CD4-positive, alpha-beta memory T cell (primary cell): ENCODE data around the gene MREG. TPM values are rescaled to one million over a fixed set of nuclear protein-coding genes. Genes with fewer than 3 reads are reported as not detected.
"Not testable (repeated sequence)": the region's sequence is repeated elsewhere in the genome, so short reads cannot be mapped to it uniquely, and the experiment has no call there.

Experiments
- CTCF ChIA-PET: fragments of 350-600 bp; sonication (Branson Sonifier 250); formaldehyde crosslinking; loops from one replicate; lab custom pipeline; 2021; ENCODE audit warnings: inconsistent platforms; ENCODE audit not compliant: partially characterized antibody; lab: Charles Lee
- POLR2A ChIA-PET: fragments of 350-600 bp; sonication (Branson Sonifier 250); formaldehyde crosslinking; loops from one replicate; lab custom pipeline; 2021; ENCODE audit not compliant: partially characterized antibody; lab: Charles Lee
- DNase-seq, 5 donors: peaks; one replicate each; pipeline versions ENCODE4 v3.0.0 to v3.0.0-alpha.2; 2020 to 2022; ENCODE audit warnings: mixed read lengths in 1 of 5
- H3K27ac ChIP-seq: one replicate; pipeline ENCODE4 v1.7.0; 2013; ENCODE audit warnings: low read depth, low read length
- H3K27me3 ChIP-seq: 2 replicates; pipeline ENCODE4 v1.7.0; 2013; ENCODE audit warnings: mild to moderate bottlenecking, low read length, moderate library complexity; ENCODE audit not compliant: insufficient read depth
- H3K36me3 ChIP-seq: 2 replicates; pipeline ENCODE4 v1.7.0; 2013; ENCODE audit warnings: mild to moderate bottlenecking, low read length, moderate library complexity; ENCODE audit not compliant: insufficient read depth
- H3K4me1 ChIP-seq: 2 replicates; pipeline ENCODE4 v1.7.0; 2013; ENCODE audit warnings: mild to moderate bottlenecking, low read length, moderate library complexity; ENCODE audit not compliant: insufficient read depth
- H3K4me3 ChIP-seq, 2 donors: one replicate each; pipeline ENCODE4 v1.7.0; 2013; ENCODE audit warnings: low read length in 2 of 2, mild to moderate bottlenecking in 1 of 2
- H3K9me3 ChIP-seq, 2 donors: one replicate each; pipeline ENCODE4 v1.7.0; 2013; ENCODE audit warnings: low read length in 2 of 2, control low read depth in 1 of 2; ENCODE audit not compliant: control insufficient read depth in 1 of 2
- H3K27ac Mint-ChIP-seq, 7 donors: one replicate each; pipeline ENCODE4 v1.8.0; 2020 to 2021; ENCODE audit warnings: mixed read lengths in 7 of 7, mild to moderate bottlenecking in 6 of 7, inconsistent platforms in 3 of 7, moderate library complexity in 3 of 7
- H3K27me3 Mint-ChIP-seq, 2 donors: one replicate each; pipeline ENCODE4 v1.8.0; 2020 to 2021; ENCODE audit warnings: mixed read lengths in 2 of 2
- H3K36me3 Mint-ChIP-seq, 2 donors: one replicate each; pipeline ENCODE4 v1.8.0; 2020 to 2021; ENCODE audit warnings: mixed read lengths in 2 of 2, inconsistent platforms in 1 of 2, mild to moderate bottlenecking in 1 of 2
- H3K4me1 Mint-ChIP-seq, 4 donors: one replicate each; pipeline ENCODE4 v1.8.0; 2020 to 2021; ENCODE audit warnings: mixed read lengths in 4 of 4, mild to moderate bottlenecking in 1 of 4
- H3K4me3 Mint-ChIP-seq, 8 donors: one replicate each; pipeline ENCODE4 v1.8.0; 2020 to 2021; ENCODE audit warnings: mixed read lengths in 8 of 8, mild to moderate bottlenecking in 7 of 8, moderate library complexity in 6 of 8, inconsistent platforms in 3 of 8
- H3K9me3 Mint-ChIP-seq, 8 donors: one replicate each; pipeline ENCODE4 v1.8.0; 2020 to 2021; ENCODE audit warnings: mixed read lengths in 8 of 8, mild to moderate bottlenecking in 5 of 8, inconsistent platforms in 3 of 8, moderate library complexity in 1 of 8
- intact Hi-C: fragments of 100-400 bp; cut with micrococcal nuclease; formaldehyde crosslinking; loops from one replicate; pipeline ENCODE4 v1.15.1; 2023
- polyA plus RNA-seq, 2 donors: library from polyadenylated mRNA; unstranded; fragments of 300-500 nt; fragmentation: Illumina TruSeq; gene quantifications; one replicate each; pipeline ENCODE4 v1.2.3, GENCODE V29; 2021
- total RNA-seq, 2 experiments: library from RNA; stranded (reverse); gene quantifications; one replicate each; pipeline ENCODE4 v1.2.3, GENCODE V29; 2021

Gene MREG
- total and polyA plus RNA-seq, 4 experiments from 2014 or later: 0.11 to 7.4 (median 4.7) TPM

- Mint-ChIP-seq H3K4me3 (no peak overlapping the region), H3K9me3 (peaks cover 0 to 5% (median 0%) of the 10 kb centered on the region in 8 donors), H3K4me1 (peaks cover 0 to 11% (median 2%) of the 10 kb centered on the region in 4 donors), H3K27me3 (no peaks in the 10 kb centered on the region), H3K27ac (no peak overlapping the region), H3K36me3 (peaks cover 18 to 39% of the 10 kb centered on the region in 2 donors)
- no peaks in the 10 kb centered on the region for H3K27me3 ChIP-seq
- H3K36me3 ChIP-seq: no peaks in the 10 kb centered on the region
- no peak for DNase-seq
- H3K9me3 ChIP-seq: no peaks in the 10 kb centered on the region
- no peak overlapping the region for H3K27ac ChIP-seq
- CTCF ChIA-PET: no interaction called here
- no peak overlapping the region for H3K4me3 ChIP-seq
- POLR2A ChIA-PET: no interaction called here
- intact Hi-C loops: no loop called here
- peaks cover 5% of the 10 kb centered on the region for H3K4me1 ChIP-seq
Measured at GRCh38 chr2:215971671-215972070, 41.7 kb downstream of the MREG start.

- H3K36me3 Mint-ChIP-seq: peaks cover 18 to 39% of the 10 kb centered on the region in 2 donors
- not testable (repeated sequence) for H3K27ac Mint-ChIP-seq
Measured at GRCh38 chr2:215970894-215971293, 42.5 kb downstream of the MREG start.

GRCh38 chr2:215970425-215970824 is 42.9 kb downstream of the MREG start:
- no peak overlapping the region for H3K4me3 ChIP-seq
- H3K9me3 ChIP-seq: no peaks in the 10 kb centered on the region
- H3K27me3 ChIP-seq: no peaks in the 10 kb centered on the region
- H3K4me1 ChIP-seq: peaks cover 5% of the 10 kb centered on the region
- no peak overlapping the region for H3K27ac Mint-ChIP-seq
- CTCF ChIA-PET: no interaction called here
- peaks cover 18 to 39% of the 10 kb centered on the region in 2 donors for H3K36me3 Mint-ChIP-seq
- POLR2A ChIA-PET: no interaction called here
- H3K27ac ChIP-seq: no peak overlapping the region
- H3K4me1 Mint-ChIP-seq: peaks cover 0 to 11% (median 3%) of the 10 kb centered on the region in 4 donors
- intact Hi-C loops: no loop called here
- DNase-seq: no peak
- H3K36me3 ChIP-seq: no peaks in the 10 kb centered on the region
- no peaks in the 10 kb centered on the region for H3K27me3 Mint-ChIP-seq
- H3K9me3 Mint-ChIP-seq: peaks cover 0 to 5% (median 0%) of the 10 kb centered on the region in 8 donors
- H3K4me3 Mint-ChIP-seq: no peak overlapping the region

More at GRCh38 chr2:215970894-215971293, 42.5 kb downstream of the MREG start:
- H3K27me3 ChIP-seq, H3K4me3 Mint-ChIP-seq, H3K4me3 ChIP-seq, H3K4me1 ChIP-seq, H3K9me3 ChIP-seq, DNase-seq, intact Hi-C loops, H3K27me3 Mint-ChIP-seq, H3K9me3 Mint-ChIP-seq, CTCF ChIA-PET, POLR2A ChIA-PET, H3K36me3 ChIP-seq, H3K27ac ChIP-seq: not testable (repeated sequence)
- H3K4me1 Mint-ChIP-seq: peaks cover 0 to 11% (median 1%) of the 10 kb centered on the region in 4 donors

GRCh38 chr2:215969131-215969841 is 44.1 kb downstream of the MREG start:
- ChIA-PET POLR2A (no interaction called here), CTCF (interaction anchor here (0.6 kb wide), 1 partner anchor 21 kb away, joined by 3 read pairs; no protein-coding TSS in a partner anchor)
- H3K9me3 ChIP-seq: no peaks in the 10 kb centered on the region
- peaks cover 18 to 39% of the 10 kb centered on the region in 2 donors for H3K36me3 Mint-ChIP-seq
- DNase-seq: no peak
- H3K4me1 ChIP-seq: peaks cover 4% of the 10 kb centered on the region
- H3K4me3 Mint-ChIP-seq: no peak overlapping the region
- peaks cover 0 to 11% (median 3%) of the 10 kb centered on the region in 4 donors for H3K4me1 Mint-ChIP-seq
- no peaks in the 10 kb centered on the region for H3K36me3 ChIP-seq
- peaks cover 0 to 5% (median 0%) of the 10 kb centered on the region in 8 donors for H3K9me3 Mint-ChIP-seq
- no peaks in the 10 kb centered on the region for H3K27me3 Mint-ChIP-seq
- no peak overlapping the region for H3K27ac Mint-ChIP-seq
- H3K4me3 ChIP-seq: no peak overlapping the region
- intact Hi-C loops: no loop called here
- H3K27ac ChIP-seq: no peak overlapping the region
- no peaks in the 10 kb centered on the region for H3K27me3 ChIP-seq

- Histone ChIP-seq H3K27me3 (no peaks in the 10 kb centered on the region), H3K4me3 (no peak overlapping the region), H3K4me1 (no peaks in the 10 kb centered on the region), H3K36me3 (no peaks in the 10 kb centered on the region), H3K9me3 (no peaks in the 10 kb centered on the region), H3K27ac (no peak overlapping the region)
- H3K4me3 Mint-ChIP-seq: no peak overlapping the region
- ChIA-PET CTCF (no interaction called here), POLR2A (no interaction called here)
- peaks cover 0 to 11% (median 3%) of the 10 kb centered on the region in 4 donors for H3K4me1 Mint-ChIP-seq
- H3K9me3 Mint-ChIP-seq: peaks cover 0 to 5% (median 0%) of the 10 kb centered on the region in 8 donors
- peaks cover 18 to 36% of the 10 kb centered on the region in 2 donors for H3K36me3 Mint-ChIP-seq
- no peak overlapping the region for H3K27ac Mint-ChIP-seq
- intact Hi-C loops: no loop called here
- H3K27me3 Mint-ChIP-seq: no peaks in the 10 kb centered on the region
- no peak for DNase-seq
Measured at GRCh38 chr2:215968499-215968898, 44.9 kb downstream of the MREG start.

- no peaks in the 10 kb centered on the region for H3K9me3 ChIP-seq
- no peaks in the 10 kb centered on the region for H3K27me3 ChIP-seq
- intact Hi-C loops: no loop called here
- H3K4me1 ChIP-seq: no peaks in the 10 kb centered on the region
- no peak for DNase-seq
- Mint-ChIP-seq H3K27me3 (no peaks in the 10 kb centered on the region), H3K4me3 (no peak overlapping the region), H3K36me3 (peaks cover 12 to 29% of the 10 kb centered on the region in 2 donors), H3K27ac (no peak overlapping the region), H3K4me1 (peaks cover 0 to 11% (median 3%) of the 10 kb centered on the region in 4 donors), H3K9me3 (peaks cover 0 to 5% (median 0%) of the 10 kb centered on the region in 8 donors)
- no peaks in the 10 kb centered on the region for H3K36me3 ChIP-seq
- CTCF ChIA-PET: no interaction called here
- H3K4me3 ChIP-seq: no peak overlapping the region
- POLR2A ChIA-PET: no interaction called here
- H3K27ac ChIP-seq: no peak overlapping the region
Measured at GRCh38 chr2:215967590-215968378, 45.6 kb downstream of the MREG start.

GRCh38 chr2:215966951-215967350 is 46.4 kb downstream of the MREG start:
- Mint-ChIP-seq H3K4me1 (peaks cover 0 to 11% (median 3%) of the 10 kb centered on the region in 4 donors), H3K27ac (no peak overlapping the region), H3K27me3 (no peaks in the 10 kb centered on the region), H3K4me3 (no peak overlapping the region), H3K36me3 (peaks cover 12 to 32% of the 10 kb centered on the region in 2 donors), H3K9me3 (peaks cover 0 to 5% (median 0%) of the 10 kb centered on the region in 8 donors)
- Histone ChIP-seq H3K27me3 (no peaks in the 10 kb centered on the region), H3K9me3 (no peaks in the 10 kb centered on the region), H3K36me3 (no peaks in the 10 kb centered on the region), H3K27ac (no peak overlapping the region), H3K4me1 (no peaks in the 10 kb centered on the region), H3K4me3 (no peak overlapping the region)
- intact Hi-C loops: no loop called here
- no peak for DNase-seq
- ChIA-PET POLR2A (no interaction called here), CTCF (no interaction called here)
